ENCODE measurements around the gene KLHDC9. TPM values are rescaled to one million over a fixed set of nuclear protein-coding genes. Genes with fewer than 3 reads are reported as not detected.

KLHDC9 gene
- total and polyA plus RNA-seq, 3 experiments from 2014 or later: 0.42 to 0.49 TPM; not detected in 1

- Histone ChIP-seq H3K27ac (ENCODE audit: low read depth, low read length) (no peak overlapping the region), H3K4me3 (ENCODE audit: low read length) (no peak overlapping the region), H3K4me1 (ENCODE audit: insufficient read depth, low read length) (peaks cover 5% of the 10 kb centered on the region), H3K27me3 (ENCODE audit: insufficient read depth, low read length, poor library complexity, severe bottlenecking) (no peaks in the 10 kb centered on the region), H3K9me3 (ENCODE audit: low read length) (no peaks in the 10 kb centered on the region), H3K36me3 (ENCODE audit: insufficient read depth, low read length) (no peaks in the 10 kb centered on the region)
- Mint-ChIP-seq H3K27ac (peak overlapping the region in 2 of 8 donors; percentile 11 to 86), H3K4me3 (peak overlapping the region in 1 of 7 donors; percentile 8), H3K4me1 (peaks cover 4 to 8% (median 6%) of the 10 kb centered on the region in 3 donors), H3K27me3 (no peaks in the 10 kb centered on the region), H3K36me3 (peaks cover 0 to 2% (median 0%) of the 10 kb centered on the region in 3 donors), H3K9me3 (no peaks in the 10 kb centered on the region)
- POLR2A ChIA-PET: interaction anchor here (1.0 kb wide), 1 partner anchor 41 kb away, joined by 4 read pairs; no protein-coding TSS in a partner anchor
- no peak for DNase-seq
- CTCF ChIA-PET: interaction anchor here (0.8 to 5.4 kb wide), 10 partner anchors 21 to 303 kb away, joined by 3 to 24 read pairs (median 5); partner anchors contain the start of genes ARHGAP30, KLHDC9, NIT1 and PFDN2
These were observed 40.3 kb downstream of the KLHDC9 start for GRCh38 chr1:161138431-161138830.

GRCh38 chr1:161139766-161140165 is 41.6 kb downstream of the KLHDC9 start:
- POLR2A ChIA-PET: no interaction called here
- Mint-ChIP-seq H3K4me3 (no peak overlapping the region), H3K27me3 (no peaks in the 10 kb centered on the region), H3K27ac (no peak overlapping the region), H3K36me3 (peaks cover 0 to 2% (median 0%) of the 10 kb centered on the region in 3 donors), H3K4me1 (peaks cover 4 to 8% (median 6%) of the 10 kb centered on the region in 3 donors), H3K9me3 (no peaks in the 10 kb centered on the region)
- CTCF ChIA-PET: interaction anchor here (0.7 to 5.4 kb wide), 5 partner anchors 12 to 69 kb away, joined by 3 to 24 read pairs (median 9); partner anchors contain the start of genes ARHGAP30, KLHDC9 and PPOX
- DNase-seq: peak in 2 of 5 donors; percentile 18 to 48
- H3K36me3 ChIP-seq (ENCODE audit: insufficient read depth, low read length): no peaks in the 10 kb centered on the region
- no peaks in the 10 kb centered on the region for H3K27me3 ChIP-seq (ENCODE audit: insufficient read depth, low read length, poor library complexity, severe bottlenecking)
- no peaks in the 10 kb centered on the region for H3K4me1 ChIP-seq (ENCODE audit: insufficient read depth, low read length)
- H3K4me3 ChIP-seq (ENCODE audit: low read length): no peak overlapping the region
- no peaks in the 10 kb centered on the region for H3K9me3 ChIP-seq (ENCODE audit: low read length)
- H3K27ac ChIP-seq (ENCODE audit: low read depth, low read length): no peak overlapping the region

GRCh38 chr1:161140755-161141400 is 42.7 kb downstream of the KLHDC9 start:
- H3K4me3 Mint-ChIP-seq: no peak overlapping the region
- H3K27ac Mint-ChIP-seq: peak overlapping the region in 1 of 8 donors; percentile 32
- no peaks in the 10 kb centered on the region for H3K9me3 Mint-ChIP-seq
- DNase-seq: no peak
- no peak overlapping the region for H3K4me3 ChIP-seq (ENCODE audit: low read length)
- no peaks in the 10 kb centered on the region for H3K36me3 ChIP-seq (ENCODE audit: insufficient read depth, low read length)
- no peaks in the 10 kb centered on the region for H3K36me3 Mint-ChIP-seq
- no peak overlapping the region for H3K27ac ChIP-seq (ENCODE audit: low read depth, low read length)
- H3K27me3 ChIP-seq (ENCODE audit: insufficient read depth, low read length, poor library complexity, severe bottlenecking): no peaks in the 10 kb centered on the region
- peaks cover 1 to 3% (median 3%) of the 10 kb centered on the region in 3 donors for H3K4me1 Mint-ChIP-seq
- H3K4me1 ChIP-seq (ENCODE audit: insufficient read depth, low read length): no peaks in the 10 kb centered on the region
- H3K9me3 ChIP-seq (ENCODE audit: low read length): no peaks in the 10 kb centered on the region
- H3K27me3 Mint-ChIP-seq: no peaks in the 10 kb centered on the region
- ChIA-PET CTCF (interaction anchor here (0.7 to 5.4 kb wide), 9 partner anchors 10 to 151 kb away, joined by 3 to 24 read pairs (median 4); partner anchors contain the start of gene KLHDC9), POLR2A (interaction anchor here (0.7 kb wide), 1 partner anchor 10 kb away, joined by 3 read pairs; no protein-coding TSS in a partner anchor)

GRCh38 chr1:161145832-161146231 is 47.7 kb downstream of the KLHDC9 start:
- no peaks in the 10 kb centered on the region for H3K27me3 ChIP-seq (ENCODE audit: insufficient read depth, low read length, poor library complexity, severe bottlenecking)
- ChIA-PET POLR2A (no interaction called here), CTCF (interaction anchor here (1.8 kb wide), 1 partner anchor 13 kb away, joined by 3 read pairs; the partner anchor contains the start of gene DEDD)
- no peaks in the 10 kb centered on the region for H3K4me1 ChIP-seq (ENCODE audit: insufficient read depth, low read length)
- H3K36me3 Mint-ChIP-seq: no peaks in the 10 kb centered on the region
- no peaks in the 10 kb centered on the region for H3K9me3 Mint-ChIP-seq
- H3K27ac ChIP-seq (ENCODE audit: low read depth, low read length): no peak overlapping the region
- no peaks in the 10 kb centered on the region for H3K36me3 ChIP-seq (ENCODE audit: insufficient read depth, low read length)
- H3K9me3 ChIP-seq (ENCODE audit: low read length): no peaks in the 10 kb centered on the region
- H3K4me3 ChIP-seq (ENCODE audit: low read length): no peak overlapping the region
- no peaks in the 10 kb centered on the region for H3K4me1 Mint-ChIP-seq
- H3K4me3 Mint-ChIP-seq: no peak overlapping the region
- H3K27ac Mint-ChIP-seq: no peak overlapping the region
- no peaks in the 10 kb centered on the region for H3K27me3 Mint-ChIP-seq
- DNase-seq: no peak

Other genes with a start within 250 kb of the KLHDC9 start
- 1 to 10 TPM; 1.8 to 1.9 TPM for gene CD244, start 235.5 kb upstream of the KLHDC9 start, total RNA-seq
- gene CD244, start 235.5 kb upstream of the KLHDC9 start, polyA plus RNA-seq: 40.7 TPM
- not detected for gene ITLN1, start 213.2 kb upstream of the KLHDC9 start, total RNA-seq
- gene ITLN1, start 213.2 kb upstream of the KLHDC9 start, polyA plus RNA-seq: not detected
- gene ITLN2, start 143.6 kb upstream of the KLHDC9 start, total RNA-seq: not detected
- not detected for gene ITLN2, start 143.6 kb upstream of the KLHDC9 start, polyA plus RNA-seq
- gene F11R, start 77.2 kb upstream of the KLHDC9 start, total RNA-seq: 10 to 100 TPM; 11.6 to 14.1 TPM
- 18.3 TPM for gene F11R, start 77.2 kb upstream of the KLHDC9 start, polyA plus RNA-seq
- 10 to 100 TPM; 40.2 to 46.1 TPM for gene TSTD1, start 59.4 kb upstream of the KLHDC9 start, total RNA-seq
- gene TSTD1, start 59.4 kb upstream of the KLHDC9 start, polyA plus RNA-seq: 288 TPM
- 10 to 100 TPM; 63.3 to 67.7 TPM for gene USF1, start 52.4 kb upstream of the KLHDC9 start, total RNA-seq
- gene USF1, start 52.4 kb upstream of the KLHDC9 start, polyA plus RNA-seq: 6.7 TPM
- gene ARHGAP30, start 28.5 kb upstream of the KLHDC9 start, total RNA-seq: 100 to 1,000 TPM; 147 to 149 TPM
- 213 TPM for gene ARHGAP30, start 28.5 kb upstream of the KLHDC9 start, polyA plus RNA-seq
- under 1 TPM; 0.09 TPM for gene NECTIN4, start 8.8 kb upstream of the KLHDC9 start, total RNA-seq
- not detected for gene NECTIN4, start 8.8 kb upstream of the KLHDC9 start, polyA plus RNA-seq
- 100 to 1,000 TPM; 133 to 142 TPM for gene PFDN2, start 19.7 kb downstream of the KLHDC9 start, total RNA-seq
- gene PFDN2, start 19.7 kb downstream of the KLHDC9 start, polyA plus RNA-seq: 96.4 TPM
- 10 to 100 TPM; 33.9 to 36.3 TPM for gene NIT1, start 19.7 kb downstream of the KLHDC9 start, total RNA-seq
- 16.7 TPM for gene NIT1, start 19.7 kb downstream of the KLHDC9 start, polyA plus RNA-seq
- 10 to 100 TPM; 41.0 to 41.9 TPM for gene DEDD, start 34.3 kb downstream of the KLHDC9 start, total RNA-seq
- gene DEDD, start 34.3 kb downstream of the KLHDC9 start, polyA plus RNA-seq: 30.0 TPM
- 100 to 1,000 TPM; 109 to 118 TPM for gene UFC1, start 55.6 kb downstream of the KLHDC9 start, total RNA-seq
- gene UFC1, start 55.6 kb downstream of the KLHDC9 start, polyA plus RNA-seq: 174 TPM
- 10 to 100 TPM; 26.1 to 27.4 TPM for gene USP21, start 61.1 kb downstream of the KLHDC9 start, total RNA-seq
- 28.3 TPM for gene USP21, start 61.1 kb downstream of the KLHDC9 start, polyA plus RNA-seq
- 10 to 100 TPM; 24.4 to 31.3 TPM for gene PPOX, start 68.1 kb downstream of the KLHDC9 start, total RNA-seq
- gene PPOX, start 68.1 kb downstream of the KLHDC9 start, polyA plus RNA-seq: 17.6 TPM
- gene B4GALT3, start 79.1 kb downstream of the KLHDC9 start, total RNA-seq: 10 to 100 TPM; 59.4 to 60.9 TPM
- gene B4GALT3, start 79.1 kb downstream of the KLHDC9 start, polyA plus RNA-seq: 58.9 TPM
- under 1 TPM; 0.37 to 0.58 TPM for gene ADAMTS4, start 100.7 kb downstream of the KLHDC9 start, total RNA-seq
- 0.17 TPM for gene ADAMTS4, start 100.7 kb downstream of the KLHDC9 start, polyA plus RNA-seq
- gene NDUFS2, start 104.0 kb downstream of the KLHDC9 start, total RNA-seq: 10 to 100 TPM; 93.5 to 97.1 TPM
- gene NDUFS2, start 104.0 kb downstream of the KLHDC9 start, polyA plus RNA-seq: 82.1 TPM
- gene FCER1G, start 116.9 kb downstream of the KLHDC9 start, total RNA-seq: 1 to 10 TPM; 4.1 to 5.1 TPM
- 19.0 TPM for gene FCER1G, start 116.9 kb downstream of the KLHDC9 start, polyA plus RNA-seq
- not detected for gene APOA2, start 125.3 kb downstream of the KLHDC9 start, total RNA-seq
- gene APOA2, start 125.3 kb downstream of the KLHDC9 start, polyA plus RNA-seq: not detected
- 10 to 100 TPM; 24.7 to 26.1 TPM for gene TOMM40L, start 127.7 kb downstream of the KLHDC9 start, total RNA-seq
- 6.9 TPM for gene TOMM40L, start 127.7 kb downstream of the KLHDC9 start, polyA plus RNA-seq
- not detected for gene NR1I3, start 139.8 kb downstream of the KLHDC9 start, total RNA-seq
- gene NR1I3, start 139.8 kb downstream of the KLHDC9 start, polyA plus RNA-seq: not detected
- gene PCP4L1, start 160.4 kb downstream of the KLHDC9 start, total RNA-seq: not detected
- gene PCP4L1, start 160.4 kb downstream of the KLHDC9 start, polyA plus RNA-seq: not detected
- 1 to 10 TPM; 1.8 to 1.9 TPM for gene MPZ, start 211.6 kb downstream of the KLHDC9 start, total RNA-seq
- not detected for gene MPZ, start 211.6 kb downstream of the KLHDC9 start, polyA plus RNA-seq
- gene SDHC, start 216.0 kb downstream of the KLHDC9 start, total RNA-seq: 100 to 1,000 TPM; 226 to 232 TPM
- 199 TPM for gene SDHC, start 216.0 kb downstream of the KLHDC9 start, polyA plus RNA-seq

All from CD8-positive, alpha-beta memory T cell (primary cell).